ENCODE data around the gene DLGAP4.

DNA sequence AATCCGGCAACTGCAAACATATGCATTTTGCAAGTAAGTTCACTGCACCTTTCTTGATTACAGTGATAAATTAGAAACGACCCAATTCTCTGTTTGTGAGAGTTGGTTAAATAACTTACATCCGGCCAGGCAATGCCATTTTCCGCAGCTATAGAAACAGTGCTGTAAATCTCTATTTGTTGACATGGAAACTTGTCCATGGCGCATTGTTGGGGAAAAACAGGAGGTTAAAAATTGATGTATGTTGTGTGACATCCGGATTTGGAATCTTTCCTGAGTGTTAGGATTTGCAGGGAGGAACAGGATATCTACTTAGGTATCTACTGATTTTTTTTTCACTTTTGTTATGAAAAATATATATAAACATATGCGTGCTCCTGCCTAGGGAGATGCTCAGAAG is 66.5 kb downstream of the DLGAP4 start:
- TF ChIP-seq, protein P1, sequence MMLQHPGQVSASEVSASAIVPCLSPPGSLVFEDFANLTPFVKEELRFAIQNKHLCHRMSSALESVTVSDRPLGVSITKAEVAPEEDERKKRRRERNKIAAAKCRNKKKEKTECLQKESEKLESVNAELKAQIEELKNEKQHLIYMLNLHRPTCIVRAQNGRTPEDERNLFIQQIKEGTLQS (IDR thresholded peaks at IDR 0.05; ENCODE audit: insufficient read depth, low read depth, low read length) = no peak
- TF ChIP-seq SRF (IDR thresholded peaks at IDR 0.05; ENCODE audit: low read depth, low read length) (no peak), RAD21 (IDR thresholded peaks at IDR 0.05 in 1 of 2, conservative IDR thresholded peaks at IDR 0.05 in 1 of 2; ENCODE audit: low read depth in 2 of 2, low read length in 2 of 2) (no peak), JUND (IDR thresholded peaks at IDR 0.05; ENCODE audit: low read length) (no peak), CEBPB (IDR thresholded peaks at IDR 0.05; ENCODE audit: low read depth, low read length) (no peak), POLR2A (IDR thresholded peaks at IDR 0.05; ENCODE audit: control extremely low read depth in 1 of 2, low read depth in 2 of 2, low read length in 2 of 2) (no peak), EP300 (IDR thresholded peaks at IDR 0.05; ENCODE audit: borderline replicate concordance in 1 of 2, low read depth in 2 of 2, low read length in 2 of 2) (no peak), SIX5 (IDR thresholded peaks at IDR 0.05; ENCODE audit: low read depth, low read length) (no peak)
- TF ChIP-seq, protein P2, sequence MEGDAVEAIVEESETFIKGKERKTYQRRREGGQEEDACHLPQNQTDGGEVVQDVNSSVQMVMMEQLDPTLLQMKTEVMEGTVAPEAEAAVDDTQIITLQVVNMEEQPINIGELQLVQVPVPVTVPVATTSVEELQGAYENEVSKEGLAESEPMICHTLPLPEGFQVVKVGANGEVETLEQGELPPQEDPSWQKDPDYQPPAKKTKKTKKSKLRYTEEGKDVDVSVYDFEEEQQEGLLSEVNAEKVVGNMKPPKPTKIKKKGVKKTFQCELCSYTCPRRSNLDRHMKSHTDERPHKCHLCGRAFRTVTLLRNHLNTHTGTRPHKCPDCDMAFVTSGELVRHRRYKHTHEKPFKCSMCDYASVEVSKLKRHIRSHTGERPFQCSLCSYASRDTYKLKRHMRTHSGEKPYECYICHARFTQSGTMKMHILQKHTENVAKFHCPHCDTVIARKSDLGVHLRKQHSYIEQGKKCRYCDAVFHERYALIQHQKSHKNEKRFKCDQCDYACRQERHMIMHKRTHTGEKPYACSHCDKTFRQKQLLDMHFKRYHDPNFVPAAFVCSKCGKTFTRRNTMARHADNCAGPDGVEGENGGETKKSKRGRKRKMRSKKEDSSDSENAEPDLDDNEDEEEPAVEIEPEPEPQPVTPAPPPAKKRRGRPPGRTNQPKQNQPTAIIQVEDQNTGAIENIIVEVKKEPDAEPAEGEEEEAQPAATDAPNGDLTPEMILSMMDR (IDR thresholded peaks at IDR 0.05; ENCODE audit: control extremely low read depth in 1 of 3, insufficient read depth in 1 of 3, low read depth in 1 of 3, low read length in 3 of 3) = no peak

Data from H1 (cell line).